MCF 10A (cell line): Measurements from ENCODE around the gene PTCRA. TPM values are rescaled to one million over a fixed set of nuclear protein-coding genes. Genes with fewer than 3 reads are reported as not detected.
"Not testable (repeated sequence)": the region's sequence is repeated elsewhere in the genome, so short reads cannot be mapped to it uniquely, and the experiment has no call there.

ENCODE experiments used
- BruUV-seq: library from RNA; stranded (reverse); fragments of 400-500 nt; replicated peaks from 2 replicates; lab custom pipeline; 2021; lab: Mats Ljungman, UMichigan
- CTCF ChIA-PET: fragments of 300-600 bp; sonication (Branson Sonifier 250); formaldehyde crosslinking; extraction: SDS; loops from one replicate; lab custom pipeline; 2021; ENCODE audit warnings: antibody characterized with exemption, inconsistent platforms; lab: Yijun Ruan, JAX
- POLR2A ChIA-PET: fragments of 300-600, 350-650 bp; sonication (Branson Sonifier 250); formaldehyde crosslinking; extraction: SDS; loops from one replicate; lab custom pipeline; 2020; ENCODE audit warnings: antibody characterized with exemption, inconsistent platforms; lab: Yijun Ruan, JAX
- DNase-seq: peaks from one replicate; pipeline ENCODE4 v3.0.0-alpha.2; 2018; ENCODE audit not compliant: unreplicated experiment
- H3K27ac Mint-ChIP-seq: one replicate; pipeline ENCODE4 v1.8.0; 2022; ENCODE audit warnings: mild to moderate bottlenecking, low read depth, mixed read lengths; ENCODE audit not compliant: unreplicated experiment
- H3K27me3 Mint-ChIP-seq: one replicate; pipeline ENCODE4 v1.8.0; 2022; ENCODE audit warnings: mixed read lengths; ENCODE audit not compliant: insufficient read depth, unreplicated experiment
- H3K36me3 Mint-ChIP-seq: one replicate; pipeline ENCODE4 v1.8.0; 2022; ENCODE audit warnings: mild to moderate bottlenecking, moderate library complexity, mixed read lengths; ENCODE audit not compliant: insufficient read depth, unreplicated experiment
- H3K4me1 Mint-ChIP-seq: one replicate; pipeline ENCODE4 v1.8.0; 2022; ENCODE audit warnings: mixed read lengths; ENCODE audit not compliant: insufficient read depth, unreplicated experiment
- H3K4me3 Mint-ChIP-seq: one replicate; pipeline ENCODE4 v1.8.0; 2022; ENCODE audit warnings: mild to moderate bottlenecking, moderate library complexity, mixed read lengths; ENCODE audit not compliant: unreplicated experiment
- H3K9me3 Mint-ChIP-seq: one replicate; pipeline ENCODE4 v1.8.0; 2022; ENCODE audit warnings: mixed read lengths; ENCODE audit not compliant: unreplicated experiment
- intact Hi-C: fragments of 100-400 bp; cut with micrococcal nuclease; formaldehyde crosslinking; loops from 2 replicates; pipeline ENCODE4 v1.14.1; 2022
- total RNA-seq: library from RNA; stranded (reverse); gene quantifications from 2 replicates; pipeline ENCODE4 v1.2.3, GENCODE V29; 2022
- TF ChIP-seq, protein P1 (sequence below): fragments of 200-600 bp; IDR thresholded peaks from one replicate; pipeline ENCODE4 v1.8.0; 2022; ENCODE audit warnings: antibody characterized with exemption, mild to moderate bottlenecking; ENCODE audit not compliant: unreplicated experiment

The PTCRA gene
- total RNA-seq, 1 experiment from 2014 or later, result not detected

- H3K27ac Mint-ChIP-seq, result no peak overlapping the region
- no peak overlapping the region for H3K4me3 Mint-ChIP-seq
- H3K9me3 Mint-ChIP-seq, result no peaks in the 10 kb centered on the region
- peaks cover 14% of the 10 kb centered on the region for H3K4me1 Mint-ChIP-seq
- intact Hi-C loops, result no loop called here
- TF ChIP-seq, protein P1, sequence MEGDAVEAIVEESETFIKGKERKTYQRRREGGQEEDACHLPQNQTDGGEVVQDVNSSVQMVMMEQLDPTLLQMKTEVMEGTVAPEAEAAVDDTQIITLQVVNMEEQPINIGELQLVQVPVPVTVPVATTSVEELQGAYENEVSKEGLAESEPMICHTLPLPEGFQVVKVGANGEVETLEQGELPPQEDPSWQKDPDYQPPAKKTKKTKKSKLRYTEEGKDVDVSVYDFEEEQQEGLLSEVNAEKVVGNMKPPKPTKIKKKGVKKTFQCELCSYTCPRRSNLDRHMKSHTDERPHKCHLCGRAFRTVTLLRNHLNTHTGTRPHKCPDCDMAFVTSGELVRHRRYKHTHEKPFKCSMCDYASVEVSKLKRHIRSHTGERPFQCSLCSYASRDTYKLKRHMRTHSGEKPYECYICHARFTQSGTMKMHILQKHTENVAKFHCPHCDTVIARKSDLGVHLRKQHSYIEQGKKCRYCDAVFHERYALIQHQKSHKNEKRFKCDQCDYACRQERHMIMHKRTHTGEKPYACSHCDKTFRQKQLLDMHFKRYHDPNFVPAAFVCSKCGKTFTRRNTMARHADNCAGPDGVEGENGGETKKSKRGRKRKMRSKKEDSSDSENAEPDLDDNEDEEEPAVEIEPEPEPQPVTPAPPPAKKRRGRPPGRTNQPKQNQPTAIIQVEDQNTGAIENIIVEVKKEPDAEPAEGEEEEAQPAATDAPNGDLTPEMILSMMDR, result no peak
- peaks cover 93% of the 10 kb centered on the region for H3K36me3 Mint-ChIP-seq
- no peak for DNase-seq
- H3K27me3 Mint-ChIP-seq, result no peaks in the 10 kb centered on the region
- BruUV-seq, result no TSS peak
- ChIA-PET CTCF (interaction anchor here (0.6 to 1.3 kb wide), 3 partner anchors 8 to 193 kb away, joined by 3 to 6 read pairs (median 3); no protein-coding TSS in a partner anchor), POLR2A (no interaction called here)
Observed at GRCh38 chr6:42885702-42886101, 30.2 kb upstream of the PTCRA start.

DNA sequence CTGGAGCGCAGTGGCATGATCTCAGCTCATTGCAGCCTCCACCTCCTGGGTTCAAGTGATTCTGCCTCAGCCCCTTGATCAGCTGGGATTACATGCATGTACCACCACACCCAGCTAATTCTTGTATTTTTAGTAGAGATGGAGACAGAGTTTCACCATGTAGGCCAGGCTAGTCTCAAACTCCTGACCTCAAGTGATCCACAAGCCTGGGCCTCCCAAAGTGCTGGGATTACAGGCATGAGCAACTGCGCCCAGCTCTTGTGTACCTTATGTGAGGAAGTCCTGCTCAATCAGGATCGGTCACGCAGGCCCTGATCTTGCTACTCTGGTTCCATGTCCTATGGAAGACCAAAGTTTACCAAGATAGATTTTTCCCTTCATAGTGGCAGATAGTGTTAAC, 27.7 kb upstream of the PTCRA start:
- intact Hi-C loops, H3K27me3 Mint-ChIP-seq, H3K4me3 Mint-ChIP-seq, H3K27ac Mint-ChIP-seq, BruUV-seq, H3K9me3 Mint-ChIP-seq, DNase-seq: not testable (repeated sequence)
- POLR2A ChIA-PET, result interaction anchor here (5.7 kb wide), 1 partner anchor 8 kb away, joined by 89 read pairs; the partner anchor contains the start of gene RPL7L1
- Mint-ChIP-seq H3K4me1 (peaks cover 11% of the 10 kb centered on the region), H3K36me3 (peaks cover 72% of the 10 kb centered on the region)
- CTCF ChIA-PET, result interaction anchor here (0.9 kb wide), 1 partner anchor 14 kb away, joined by 4 read pairs; no protein-coding TSS in a partner anchor

DNA sequence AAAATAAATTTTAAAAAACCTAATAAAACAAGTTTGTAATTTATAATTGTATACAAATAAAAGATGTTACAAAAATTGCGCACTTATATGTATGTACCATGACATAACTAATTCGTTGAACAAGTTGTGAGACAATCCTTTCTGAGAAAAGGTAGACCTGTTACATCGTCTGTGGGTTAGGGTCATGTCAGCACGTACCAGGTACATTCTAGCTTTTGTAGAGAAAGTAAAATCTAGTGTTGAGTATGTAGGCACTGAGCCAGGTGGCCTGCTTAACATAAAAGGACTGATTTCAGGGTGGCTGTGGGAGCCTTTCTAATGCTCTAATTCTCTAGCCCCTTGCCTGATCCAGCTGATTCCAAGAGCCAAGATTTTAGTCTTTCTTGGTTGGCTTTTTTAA, 26.0 kb upstream of the PTCRA start:
- Mint-ChIP-seq H3K36me3 (peaks cover 56% of the 10 kb centered on the region), H3K9me3 (no peaks in the 10 kb centered on the region), H3K27me3 (no peaks in the 10 kb centered on the region), H3K4me1 (no peaks in the 10 kb centered on the region), H3K27ac (peak overlapping the region; percentile 80), H3K4me3 (peak overlapping the region; percentile 89)
- CTCF ChIA-PET, result interaction anchor here (0.6 to 1.6 kb wide), 3 partner anchors 9 to 338 kb away, joined by 3 to 6 read pairs (median 4); no protein-coding TSS in a partner anchor
- no TSS peak for BruUV-seq
- no peak for DNase-seq
- POLR2A ChIA-PET, result interaction anchor here (0.8 to 5.7 kb wide), 17 partner anchors 10 to 1102 kb away, joined by 3 to 89 read pairs (median 5); partner anchors contain the start of genes BICRAL, CNPY3, CUL7 and KLHDC3
- TF ChIP-seq, protein P1, result no peak
- intact Hi-C loops, result no loop called here

DNA sequence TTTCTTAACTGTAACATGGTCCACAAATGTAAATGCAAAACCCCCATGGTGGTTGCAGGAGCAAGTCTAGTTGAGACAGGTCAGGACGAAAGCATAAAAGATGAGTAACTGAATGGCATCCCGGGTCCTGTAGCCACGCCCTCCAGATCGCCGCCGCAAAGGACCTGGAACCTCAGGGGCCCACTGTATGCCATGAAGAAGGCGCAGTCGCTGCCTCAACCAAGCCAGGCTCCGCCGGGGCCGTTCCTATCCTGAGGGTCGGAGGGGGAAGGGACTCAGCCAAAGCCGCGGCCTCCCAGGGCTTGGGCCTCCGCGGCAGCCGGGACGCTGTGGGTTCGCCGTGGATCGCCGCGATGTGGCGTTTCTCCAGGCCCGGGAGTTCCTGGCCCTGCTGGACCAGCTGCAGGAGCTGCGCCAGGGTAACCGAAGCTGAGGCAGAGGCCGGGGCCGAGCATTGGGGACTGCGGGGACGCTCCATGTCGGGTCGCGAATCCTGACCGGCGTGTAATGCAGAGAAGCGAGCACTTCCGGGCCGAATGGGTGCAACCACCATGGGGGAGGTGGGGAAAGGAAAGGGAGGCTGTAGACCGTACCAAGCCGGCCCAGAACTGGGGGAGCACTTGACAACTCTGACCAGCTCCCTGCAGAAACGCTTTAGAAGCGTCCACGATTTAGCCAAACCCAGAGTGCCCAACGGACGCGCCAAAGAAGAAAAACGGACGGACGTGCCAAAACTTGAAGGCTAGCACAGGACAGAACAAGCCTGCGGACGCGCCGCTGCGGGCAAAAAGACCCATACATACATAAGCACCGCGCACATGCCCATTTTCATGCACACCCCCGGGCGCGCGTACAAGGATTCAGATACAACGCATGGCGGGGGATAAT, 25.3 kb upstream of the PTCRA start:
- Mint-ChIP-seq H3K27ac (peak overlapping the region; percentile 80), H3K27me3 (no peaks in the 10 kb centered on the region), H3K36me3 (peaks cover 49% of the 10 kb centered on the region), H3K9me3 (no peaks in the 10 kb centered on the region), H3K4me3 (peak overlapping the region; percentile 89), H3K4me1 (no peaks in the 10 kb centered on the region)
- ChIA-PET POLR2A (interaction anchor here (0.5 to 5.7 kb wide), 27 partner anchors 10 to 1674 kb away, joined by 3 to 89 read pairs (median 4); partner anchors contain the start of genes BICRAL, CNPY3, CUL7 and CUL9), CTCF (interaction anchor here (0.6 to 0.7 kb wide), 2 partner anchors 11 to 338 kb away, joined by 3 to 4 read pairs; no protein-coding TSS in a partner anchor)
- BruUV-seq, result TSS peak; percentile 90
- TF ChIP-seq, protein P1, result no peak
- DNase-seq, result peak; percentile 98
- intact Hi-C loops, result no loop called here
